ENCODE data around the gene BFAR.
"Not testable (repeated sequence)": the region's sequence is repeated elsewhere in the genome, so short reads cannot be mapped to it uniquely, and the experiment has no call there.

BFAR gene

DNA sequence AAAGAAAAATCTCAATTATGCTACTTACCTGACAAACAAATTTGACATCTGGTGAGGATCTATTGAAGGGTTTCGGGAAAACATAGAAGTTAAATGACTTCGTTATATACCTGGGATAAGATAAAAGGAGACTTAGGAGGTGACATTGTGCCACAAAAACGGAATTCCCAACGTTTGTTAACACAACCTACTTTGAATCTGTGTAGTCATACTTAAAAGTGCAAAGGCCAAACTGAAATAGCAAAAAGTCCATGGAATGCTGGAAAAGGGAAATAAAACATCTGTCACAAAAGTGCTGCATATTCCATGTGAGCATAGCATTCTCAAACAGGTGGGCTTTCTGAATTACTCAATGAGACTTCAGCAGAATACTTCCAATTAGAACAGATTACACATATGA lies 5.7 kb upstream of the BFAR start:
- DNase-seq (ENCODE audit: low read depth) = no peak
- H3K4me3 ChIP-seq (ENCODE audit: low read depth, low read length) = no peak overlapping the region
- TF ChIP-seq, protein P1, sequence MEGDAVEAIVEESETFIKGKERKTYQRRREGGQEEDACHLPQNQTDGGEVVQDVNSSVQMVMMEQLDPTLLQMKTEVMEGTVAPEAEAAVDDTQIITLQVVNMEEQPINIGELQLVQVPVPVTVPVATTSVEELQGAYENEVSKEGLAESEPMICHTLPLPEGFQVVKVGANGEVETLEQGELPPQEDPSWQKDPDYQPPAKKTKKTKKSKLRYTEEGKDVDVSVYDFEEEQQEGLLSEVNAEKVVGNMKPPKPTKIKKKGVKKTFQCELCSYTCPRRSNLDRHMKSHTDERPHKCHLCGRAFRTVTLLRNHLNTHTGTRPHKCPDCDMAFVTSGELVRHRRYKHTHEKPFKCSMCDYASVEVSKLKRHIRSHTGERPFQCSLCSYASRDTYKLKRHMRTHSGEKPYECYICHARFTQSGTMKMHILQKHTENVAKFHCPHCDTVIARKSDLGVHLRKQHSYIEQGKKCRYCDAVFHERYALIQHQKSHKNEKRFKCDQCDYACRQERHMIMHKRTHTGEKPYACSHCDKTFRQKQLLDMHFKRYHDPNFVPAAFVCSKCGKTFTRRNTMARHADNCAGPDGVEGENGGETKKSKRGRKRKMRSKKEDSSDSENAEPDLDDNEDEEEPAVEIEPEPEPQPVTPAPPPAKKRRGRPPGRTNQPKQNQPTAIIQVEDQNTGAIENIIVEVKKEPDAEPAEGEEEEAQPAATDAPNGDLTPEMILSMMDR (IDR thresholded peaks at IDR 0.05; ENCODE audit: control insufficient read depth, extremely low read depth, insufficient read depth) = no peak

DNA sequence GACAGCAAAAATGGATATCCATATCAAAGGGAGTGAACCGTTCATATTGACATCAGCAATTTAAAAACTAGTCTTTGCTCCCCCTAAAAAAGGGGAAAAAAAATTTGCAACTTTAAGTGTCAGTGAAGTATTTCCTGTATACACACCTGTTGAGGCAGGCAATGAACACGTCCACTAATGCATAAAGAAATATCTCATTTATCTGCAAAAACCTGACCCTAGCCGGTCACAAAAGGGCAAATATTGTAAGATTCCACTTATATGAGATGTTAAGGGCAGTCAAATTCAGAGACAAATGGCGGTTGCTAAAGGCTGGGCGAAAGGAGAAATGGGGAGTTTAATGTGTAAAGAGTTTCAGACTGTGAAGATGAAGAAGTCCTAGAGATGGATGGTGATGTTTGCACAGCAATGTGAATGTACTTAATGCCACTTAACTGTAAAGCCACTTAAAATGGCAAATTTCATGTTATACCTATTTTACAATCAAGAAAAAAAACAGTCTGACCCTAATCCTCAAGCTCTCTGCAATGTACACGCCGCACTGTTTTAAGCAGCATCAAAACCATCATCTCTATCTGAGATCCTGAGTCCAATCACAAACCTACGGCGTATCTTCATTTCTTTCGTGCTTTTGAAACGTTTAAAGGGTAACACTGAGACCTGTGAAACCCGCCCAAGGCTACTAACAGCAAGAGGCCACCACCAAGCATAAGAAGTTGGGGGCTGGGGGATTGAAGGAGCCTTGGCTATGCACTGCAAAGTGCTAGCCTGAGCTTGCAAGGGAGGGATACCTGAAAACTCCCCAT lies 3.7 kb upstream of the BFAR start:
- DNase-seq (ENCODE audit: low read depth) = no peak
- TF ChIP-seq, protein P1 (IDR thresholded peaks at IDR 0.05; ENCODE audit: control insufficient read depth, extremely low read depth, insufficient read depth) = no peak
- peak overlapping the region; percentile 88 for H3K4me3 ChIP-seq (ENCODE audit: low read depth, low read length)

DNA sequence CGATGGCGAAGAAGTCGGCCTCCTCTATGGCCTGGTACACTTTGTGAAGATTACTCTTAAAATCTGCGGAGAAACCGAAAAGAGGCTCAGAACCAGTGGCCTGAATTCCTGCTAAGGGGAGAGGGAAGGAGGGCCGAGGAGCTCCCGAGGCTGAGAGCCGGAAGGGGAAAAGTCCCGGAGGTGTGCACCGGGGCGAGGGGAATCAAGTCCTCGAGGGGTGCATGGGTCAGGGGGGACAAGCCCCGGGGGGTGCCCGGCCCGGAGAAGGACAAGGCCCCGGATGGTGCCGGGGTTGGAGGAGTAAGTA lies 3.2 kb upstream of the BFAR start:
- DNase-seq (ENCODE audit: low read depth) = no peak
- H3K4me3 ChIP-seq (ENCODE audit: low read depth, low read length) = peak overlapping the region; percentile 88
- TF ChIP-seq, protein P1 (IDR thresholded peaks at IDR 0.05; ENCODE audit: control insufficient read depth, extremely low read depth, insufficient read depth) = no peak

DNA sequence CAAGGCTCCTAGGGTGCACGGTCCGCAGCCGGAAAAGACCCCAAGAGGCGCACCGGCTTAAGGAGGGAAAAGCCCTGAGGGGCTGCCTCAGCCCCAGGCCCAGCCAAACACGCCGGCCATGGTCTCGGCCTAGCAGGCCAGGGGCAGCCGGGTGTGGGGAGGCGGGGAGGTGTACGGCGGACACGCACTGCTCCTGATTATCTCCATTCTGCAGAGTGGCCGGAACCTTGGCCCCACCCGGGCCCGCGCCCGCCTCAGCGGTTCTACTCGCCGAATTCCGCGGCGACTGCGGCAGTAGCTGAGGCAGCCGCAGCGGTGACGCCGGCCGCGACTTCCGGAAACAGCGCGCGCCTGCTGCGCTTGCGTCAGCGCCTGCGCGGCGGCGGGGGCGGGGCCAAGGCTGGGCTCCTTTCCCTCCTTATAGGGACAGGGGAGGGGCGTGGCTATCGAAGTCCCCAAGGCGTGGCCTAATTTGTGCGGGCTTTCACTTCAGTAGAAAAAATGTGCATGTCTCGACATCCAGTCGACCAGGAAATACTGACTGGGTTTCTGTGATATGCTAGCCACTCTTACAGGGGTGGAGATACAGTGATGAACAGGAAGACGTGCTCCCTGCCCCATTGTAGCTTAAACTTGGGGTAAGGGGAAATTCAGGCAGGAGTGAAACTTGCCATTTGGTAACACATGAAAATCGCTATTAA lies 2.7 kb upstream of the BFAR start, which contains the start of gene PARN:
Gene PARN, minus strand, starts transcription at position 342 of the 701 bp plus-strand sequence. Its CDS starts 135 bp downstream, at position 207.
- TF ChIP-seq, protein P1 (IDR thresholded peaks at IDR 0.05; ENCODE audit: control insufficient read depth, extremely low read depth, insufficient read depth) = no peak
- DNase-seq (ENCODE audit: low read depth) = peak; percentile 80
- H3K4me3 ChIP-seq (ENCODE audit: low read depth, low read length) = peak within 1 kb of the TSS; percentile 88

DNA sequence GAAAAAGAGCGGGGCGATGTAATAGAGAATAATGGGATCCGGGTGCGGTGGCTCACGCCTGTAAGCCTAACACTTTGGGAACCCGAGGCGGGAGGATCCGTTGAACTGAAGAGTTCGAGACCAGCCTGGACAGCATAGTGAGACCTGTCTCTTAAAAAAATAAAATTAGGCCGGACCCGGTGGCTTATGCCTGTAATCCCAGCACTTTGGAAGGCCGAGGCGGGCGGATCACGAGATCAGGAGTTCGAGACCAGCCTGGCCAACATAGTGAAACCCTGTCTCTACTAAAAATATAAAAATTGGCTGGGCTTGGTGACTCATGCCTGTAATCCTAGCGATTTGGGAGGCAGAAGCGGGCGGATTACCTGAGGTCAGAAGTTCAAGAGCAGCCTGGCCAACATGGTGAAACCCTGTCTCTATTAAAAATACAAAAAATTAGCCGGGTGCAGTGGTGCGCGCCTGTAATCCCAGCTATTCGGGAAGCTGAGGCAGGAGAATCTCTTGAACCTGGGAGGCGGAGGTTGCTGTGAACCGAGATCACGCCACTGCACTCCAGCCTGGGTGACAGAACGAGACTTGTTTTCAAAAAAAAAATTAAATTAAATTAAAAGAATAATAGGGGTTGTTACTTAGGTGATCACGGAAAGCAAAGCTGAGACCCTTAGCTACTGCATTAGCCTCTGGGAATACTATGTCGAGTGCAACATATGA lies 2.0 kb upstream of the BFAR start:
- H3K4me3 ChIP-seq (ENCODE audit: low read depth, low read length) = peak overlapping the region; percentile 88
- DNase-seq (ENCODE audit: low read depth) = not testable (repeated sequence)

DNA sequence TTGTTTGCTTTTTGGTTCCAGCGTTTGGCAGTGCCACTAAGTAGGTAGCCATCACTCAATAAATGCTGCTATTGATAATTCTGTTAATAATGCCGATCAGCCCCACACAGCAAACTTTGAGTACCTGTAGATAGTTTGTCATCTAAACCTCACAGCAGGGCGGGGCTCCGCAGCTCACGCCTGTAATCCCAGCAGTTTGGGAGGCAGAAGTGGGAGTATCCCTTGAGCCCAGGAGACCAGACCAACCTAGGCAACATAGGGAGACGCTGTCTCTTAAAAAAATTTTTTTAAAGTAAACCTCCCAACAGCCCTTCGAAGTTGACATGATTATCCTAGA lies 1.6 kb downstream of the BFAR start:
- TF ChIP-seq, protein P1 (IDR thresholded peaks at IDR 0.05; ENCODE audit: control insufficient read depth, extremely low read depth, insufficient read depth) = no peak
- DNase-seq (ENCODE audit: low read depth) = no peak
- H3K4me3 ChIP-seq (ENCODE audit: low read depth, low read length) = peak overlapping the region; percentile 91

Measured in LNCaP clone FGC (cell line).